Small intestine (tissue), 7 donors: ENCODE data around the gene RPL36. TPM values are rescaled to one million over a fixed set of nuclear protein-coding genes. Genes with fewer than 3 reads are reported as not detected.

Experiments used
- DNase-seq, 2 donors: peaks; one replicate each; pipeline versions ENCODE4 v3.0.0 to v3.0.0-alpha.2; 2013
- FAIRE-seq: peaks from 2 replicates; lab custom pipeline; 2012; peaks lifted over from hg19 to GRCh38; lab: Jason Lieb, UNC
- H3K27ac ChIP-seq, 3 donors: one replicate each; pipeline ENCODE4 v1.5.1; 2013; ENCODE audit warnings: low read length in 2 of 3, mild to moderate bottlenecking in 2 of 3, control low read depth in 1 of 3, inconsistent platforms in 1 of 3, low read depth in 1 of 3, moderate library complexity in 1 of 3
- H3K27me3 ChIP-seq, 3 donors: one replicate each; pipeline ENCODE4 v1.6.1; 2013; ENCODE audit warnings: low read length in 3 of 3, inconsistent platforms in 1 of 3; ENCODE audit not compliant: control insufficient read depth in 3 of 3, insufficient read depth in 3 of 3
- H3K36me3 ChIP-seq, 3 donors: one replicate each; pipeline ENCODE4 v1.6.1; 2013; ENCODE audit warnings: low read length in 3 of 3, inconsistent platforms in 1 of 3, low read depth in 1 of 3, mild to moderate bottlenecking in 1 of 3, moderate library complexity in 1 of 3; ENCODE audit not compliant: control insufficient read depth in 3 of 3, insufficient read depth in 2 of 3
- H3K4me1 ChIP-seq, 3 donors: one replicate each; pipeline ENCODE4 v1.6.1; 2013; ENCODE audit warnings: low read length in 2 of 3, inconsistent platforms in 1 of 3, low read depth in 1 of 3, mild to moderate bottlenecking in 1 of 3, moderate library complexity in 1 of 3; ENCODE audit not compliant: control insufficient read depth in 3 of 3, insufficient read depth in 2 of 3
- H3K4me3 ChIP-seq, 3 donors: one replicate each; pipeline ENCODE4 v1.5.1; 2013; ENCODE audit warnings: low read length in 3 of 3, control low read depth in 1 of 3, inconsistent platforms in 1 of 3, low read depth in 1 of 3, mild to moderate bottlenecking in 1 of 3, moderate library complexity in 1 of 3
- H3K9me3 ChIP-seq, 2 donors: one replicate each; pipeline ENCODE4 v1.6.1; 2013; ENCODE audit warnings: low read depth in 1 of 2, low read length in 1 of 2; ENCODE audit not compliant: control insufficient read depth in 2 of 2, insufficient read depth in 1 of 2
- WGBS, 3 donors: extraction: QIAGEN DNeasy Blood & Tissue Kit; methylation state at CpG; one replicate each; pipeline ENCODE4 v1.1.7; 2013; 5-methylcytosine and 5-hydroxymethylcytosine counted together
- polyA plus RNA-seq, 4 donors: library from polyadenylated mRNA; stranded (reverse) in 3 of 4; unstranded in 1 of 4; fragments of 200-250 nt in 3 of 4; fragments of 120-200 nt in 1 of 4; gene quantifications; one replicate each; pipeline versions ENCODE4 v1.2.1 to v1.2.3, GENCODE V29; 2013
- donor health status: healthy with polysubstance abuse.
- donor health status: control.
- donor health status: control.
- donor health status: Bipolar disorder and iron deficiency.
- donor health status: healthy.

The RPL36 gene
- polyA plus RNA-seq, 4 donors: 945 to 1,946 (median 1,407) TPM

- FAIRE-seq: no peak
- H3K4me3 ChIP-seq: no peak overlapping the region
- no peaks in the 10 kb centered on the region for H3K27me3 ChIP-seq
- no peaks in the 10 kb centered on the region for H3K4me1 ChIP-seq
- H3K9me3 ChIP-seq: no peaks in the 10 kb centered on the region
- WGBS, 3 donors: 91 to 96% (median 93%) methylated on average over 8 of the region's 8 CpGs
- no peak for DNase-seq
- no peak overlapping the region for H3K27ac ChIP-seq
- H3K36me3 ChIP-seq: peaks cover 11 to 79% (median 18%) of the 10 kb centered on the region in 3 donors
These were observed 20.9 kb downstream of the RPL36 start for GRCh38 chr19:5711025-5711424.

- H3K4me3 ChIP-seq: no peak overlapping the region
- no peak for FAIRE-seq
- no peaks in the 10 kb centered on the region for H3K27me3 ChIP-seq
- no peak for DNase-seq
- peaks cover 11 to 72% (median 18%) of the 10 kb centered on the region in 3 donors for H3K36me3 ChIP-seq
- H3K4me1 ChIP-seq: no peaks in the 10 kb centered on the region
- no peak overlapping the region for H3K27ac ChIP-seq
- H3K9me3 ChIP-seq: no peaks in the 10 kb centered on the region
- WGBS, 3 donors: 73 to 86% (median 78%) methylated on average over 25 of the region's 25 CpGs
These were observed 21.6 kb downstream of the RPL36 start for GRCh38 chr19:5711713-5712161.

GRCh38 chr19:5713228-5713627 is 23.1 kb downstream of the RPL36 start:
- H3K4me3 ChIP-seq: no peak overlapping the region
- 93 to 96% (median 94%) methylated on average over 9 of the region's 9 CpGs for WGBS, 3 donors
- H3K4me1 ChIP-seq: peaks cover 0 to 5% (median 4%) of the 10 kb centered on the region in 3 donors
- no peaks in the 10 kb centered on the region for H3K9me3 ChIP-seq
- DNase-seq: no peak
- no peaks in the 10 kb centered on the region for H3K27me3 ChIP-seq
- H3K36me3 ChIP-seq: peaks cover 7 to 69% (median 15%) of the 10 kb centered on the region in 3 donors
- FAIRE-seq: no peak
- no peak overlapping the region for H3K27ac ChIP-seq

- WGBS, 3 donors: 86 to 96% (median 88%) methylated on average over 10 of the region's 10 CpGs
- peaks cover 7 to 57% (median 15%) of the 10 kb centered on the region in 3 donors for H3K36me3 ChIP-seq
These were observed 24.7 kb downstream of the RPL36 start for GRCh38 chr19:5714816-5715215.

GRCh38 chr19:5717215-5717935 is 27.3 kb downstream of the RPL36 start:
- H3K27ac ChIP-seq: no peak overlapping the region
- peaks cover 0 to 34% (median 4%) of the 10 kb centered on the region in 3 donors for H3K36me3 ChIP-seq
- no peak overlapping the region for H3K4me3 ChIP-seq
- no peaks in the 10 kb centered on the region for H3K9me3 ChIP-seq
- FAIRE-seq (no peak), DNase-seq (no peak)
- 63 to 81% (median 70%) methylated on average over 8 of the region's 8 CpGs for WGBS, 3 donors
- peaks cover 2 to 15% (median 13%) of the 10 kb centered on the region in 3 donors for H3K4me1 ChIP-seq
- no peaks in the 10 kb centered on the region for H3K27me3 ChIP-seq

More at GRCh38 chr19:5714816-5715215, 24.7 kb downstream of the RPL36 start:
- Histone ChIP-seq H3K4me1 (peaks cover 2 to 15% (median 13%) of the 10 kb centered on the region in 3 donors), H3K27me3 (no peaks in the 10 kb centered on the region), H3K9me3 (no peaks in the 10 kb centered on the region), H3K27ac (no peak overlapping the region), H3K4me3 (no peak overlapping the region)
- no peak for DNase-seq
- no peak for FAIRE-seq

GRCh38 chr19:5718037-5718578 is 28.0 kb downstream of the RPL36 start:
- H3K4me3 ChIP-seq: no peak overlapping the region
- WGBS, 3 donors: 55 to 64% (median 63%) methylated on average over 14 of the region's 14 CpGs

GRCh38 chr19:5718579-5719273 is 28.6 kb downstream of the RPL36 start:
- DNase-seq (peak in 1 of 2 donors; percentile 36), FAIRE-seq (no peak)
- no peaks in the 10 kb centered on the region for H3K27me3 ChIP-seq
- H3K4me3 ChIP-seq: peak overlapping the region in 2 of 3 donors; percentile 87 to 99
- H3K9me3 ChIP-seq: no peaks in the 10 kb centered on the region
- H3K36me3 ChIP-seq: peaks cover 0 to 21% (median 2%) of the 10 kb centered on the region in 3 donors
- 18 to 21% (median 20%) methylated on average over 11 of the region's 11 CpGs for WGBS, 3 donors
- peak overlapping the region in 2 of 3 donors; percentile 83 to 95 for H3K27ac ChIP-seq
- peaks cover 2 to 15% (median 13%) of the 10 kb centered on the region in 3 donors for H3K4me1 ChIP-seq

More at GRCh38 chr19:5718037-5718578, 28.0 kb downstream of the RPL36 start:
- DNase-seq (no peak), FAIRE-seq (no peak)
- H3K36me3 ChIP-seq: peaks cover 0 to 27% (median 3%) of the 10 kb centered on the region in 3 donors
- H3K9me3 ChIP-seq: no peaks in the 10 kb centered on the region
- peaks cover 2 to 15% (median 13%) of the 10 kb centered on the region in 3 donors for H3K4me1 ChIP-seq
- H3K27ac ChIP-seq: peak overlapping the region in 1 of 3 donors; percentile 1
- no peaks in the 10 kb centered on the region for H3K27me3 ChIP-seq
